Gastroesophageal sphincter (tissue), 3 donors: ENCODE results near the gene FBXO39.

ENCODE experiments used
- CTCF ChIP-seq, 4 experiments: fragments of 200-600 bp in 2 of 4; fragments of 450-650 bp in 2 of 4; sonication (generic) in 1 of 4; IDR thresholded peaks; one replicate each; pipeline ENCODE4 v1.5.1; 2017 to 2019; ENCODE audit warnings: antibody characterized with exemption in 4 of 4, mild to moderate bottlenecking in 2 of 4, moderate library complexity in 2 of 4
- EP300 ChIP-seq: sonication (generic); formaldehyde crosslinking; IDR thresholded peaks from one replicate; pipeline ENCODE4 v1.6.1; 2017; ENCODE audit warnings: antibody characterized with exemption, mild to moderate bottlenecking
- POLR2A ChIP-seq, 2 donors: fragments of 450-650 bp; IDR thresholded peaks; one replicate each; pipeline ENCODE4 v1.6.1; 2017; ENCODE audit warnings: antibody characterized with exemption in 2 of 2, mild to moderate bottlenecking in 2 of 2, moderate library complexity in 1 of 2
- POLR2AphosphoS5 ChIP-seq: sonication (generic); formaldehyde crosslinking; IDR thresholded peaks from one replicate; pipeline ENCODE4 v1.6.1; 2017; ENCODE audit warnings: antibody characterized with exemption

GRCh38 chr17:6772016-6772415 lies 4.0 kb upstream of the FBXO39 start:
- no peak for TF ChIP-seq CTCF (IDR thresholded peaks at IDR 0.05)
- TF ChIP-seq EP300 = no peak
- no peak for TF ChIP-seq POLR2A (IDR thresholded peaks at IDR 0.05)
- no peak for TF ChIP-seq POLR2AphosphoS5
